IgD-negative memory B cell (primary cell): ENCODE measurements around the gene TBC1D22A. TPM values are rescaled to one million over a fixed set of nuclear protein-coding genes. Genes with fewer than 3 reads are reported as not detected.

Experiments
- H3K27ac Mint-ChIP-seq, 3 donors: one replicate each; pipeline ENCODE4 v1.8.0; 2020 to 2022; ENCODE audit warnings: mild to moderate bottlenecking in 3 of 3, mixed read lengths in 3 of 3, moderate library complexity in 1 of 3
- H3K27me3 Mint-ChIP-seq: one replicate; pipeline ENCODE4 v1.8.0; 2021; ENCODE audit warnings: mixed read lengths
- H3K36me3 Mint-ChIP-seq: one replicate; pipeline ENCODE4 v1.8.0; 2020; ENCODE audit warnings: mild to moderate bottlenecking, mixed read lengths
- H3K4me1 Mint-ChIP-seq, 3 donors: one replicate each; pipeline ENCODE4 v1.8.0; 2020 to 2022; ENCODE audit warnings: mixed read lengths in 3 of 3, mild to moderate bottlenecking in 1 of 3
- H3K4me3 Mint-ChIP-seq, 4 donors: one replicate each; pipeline ENCODE4 v1.8.0; 2020 to 2022; ENCODE audit warnings: mild to moderate bottlenecking in 4 of 4, mixed read lengths in 4 of 4, moderate library complexity in 3 of 4
- H3K9me3 Mint-ChIP-seq, 3 donors: one replicate each; pipeline ENCODE4 v1.8.0; 2020 to 2021; ENCODE audit warnings: mixed read lengths in 3 of 3, mild to moderate bottlenecking in 1 of 3
- polyA plus RNA-seq: library from polyadenylated mRNA; unstranded; fragments of 300-500 nt; fragmentation: Illumina TruSeq; gene quantifications from one replicate; pipeline ENCODE4 v1.2.3, GENCODE V29; 2021

The TBC1D22A gene
- polyA plus RNA-seq, 1 donor from 2014 or later, result 64.3 TPM

DNA sequence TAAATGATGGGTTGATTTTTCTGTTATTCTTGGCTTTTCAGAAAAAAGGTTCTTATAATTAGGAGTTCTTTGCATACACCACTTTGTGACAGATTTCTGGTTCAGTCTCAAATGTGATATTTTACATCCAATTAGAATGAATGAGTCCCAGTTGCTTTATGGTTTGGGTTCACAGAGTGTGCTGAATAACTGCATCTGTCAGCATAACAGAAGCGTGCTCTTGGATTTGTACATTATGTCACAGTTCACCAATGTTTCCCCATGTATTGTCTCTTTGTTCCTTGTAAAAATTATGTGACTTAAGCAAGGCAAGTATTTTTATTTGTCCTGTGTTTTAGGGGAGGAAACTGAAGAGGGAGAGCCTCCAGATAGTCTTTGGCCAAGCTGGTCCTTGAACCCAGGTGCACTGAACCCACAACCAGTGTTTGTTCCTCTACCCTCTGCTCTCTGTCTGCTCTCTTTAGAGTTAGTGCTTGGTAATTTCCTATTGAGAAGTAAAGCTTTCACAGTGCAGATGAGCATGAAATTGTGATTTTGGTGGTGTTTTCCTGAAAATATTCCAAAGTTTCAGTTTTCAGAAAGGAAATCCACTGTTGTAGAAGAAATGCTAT is 107.5 kb downstream of the TBC1D22A start:
- Mint-ChIP-seq H3K27ac (no peak overlapping the region), H3K9me3 (peaks cover 4 to 20% (median 6%) of the 10 kb centered on the region in 3 donors), H3K27me3 (no peaks in the 10 kb centered on the region), H3K4me3 (no peak overlapping the region), H3K4me1 (peaks cover 10 to 18% (median 12%) of the 10 kb centered on the region in 3 donors), H3K36me3 (peaks cover 20% of the 10 kb centered on the region)

GRCh38 chr22:46871826-46872225 is 109.4 kb downstream of the TBC1D22A start:
- peaks cover 20% of the 10 kb centered on the region for H3K36me3 Mint-ChIP-seq
- no peak overlapping the region for H3K4me3 Mint-ChIP-seq
- H3K4me1 Mint-ChIP-seq, result peaks cover 6 to 19% (median 17%) of the 10 kb centered on the region in 3 donors
- no peaks in the 10 kb centered on the region for H3K27me3 Mint-ChIP-seq
- peaks cover 4 to 20% (median 6%) of the 10 kb centered on the region in 3 donors for H3K9me3 Mint-ChIP-seq
- H3K27ac Mint-ChIP-seq, result no peak overlapping the region

DNA sequence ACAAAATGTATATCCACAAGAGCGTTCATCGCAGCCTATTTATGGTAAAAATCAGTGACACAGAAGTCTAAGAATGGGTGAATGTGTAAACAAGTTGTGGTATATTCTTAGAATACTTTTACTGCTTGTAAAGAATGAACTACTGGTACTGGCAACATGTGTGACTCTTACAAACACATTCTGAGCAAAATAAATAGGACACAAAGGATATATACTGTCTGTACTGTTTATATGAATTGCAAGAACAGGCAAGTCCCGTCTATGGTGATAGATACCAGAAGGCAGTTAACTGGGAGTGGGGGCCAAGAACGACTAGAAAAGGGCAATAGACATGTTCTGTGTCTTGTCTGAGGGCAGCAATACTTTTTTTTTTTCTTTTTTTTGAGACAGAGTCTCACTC is 112.6 kb downstream of the TBC1D22A start:
- peaks cover 20% of the 10 kb centered on the region for H3K36me3 Mint-ChIP-seq
- no peak overlapping the region for H3K4me3 Mint-ChIP-seq
- peaks cover 8 to 42% (median 22%) of the 10 kb centered on the region in 3 donors for H3K4me1 Mint-ChIP-seq
- peaks cover 2 to 20% (median 3%) of the 10 kb centered on the region in 3 donors for H3K9me3 Mint-ChIP-seq
- H3K27ac Mint-ChIP-seq, result peak overlapping the region in 1 of 3 donors; percentile 37
- no peaks in the 10 kb centered on the region for H3K27me3 Mint-ChIP-seq

GRCh38 chr22:46876357-46876934 is 114.0 kb downstream of the TBC1D22A start:
- Mint-ChIP-seq H3K27me3 (no peaks in the 10 kb centered on the region), H3K4me3 (no peak overlapping the region), H3K9me3 (peaks cover 0 to 10% (median 2%) of the 10 kb centered on the region in 3 donors), H3K36me3 (peaks cover 13% of the 10 kb centered on the region), H3K27ac (peak overlapping the region in 1 of 3 donors; percentile 86), H3K4me1 (peaks cover 8 to 43% (median 22%) of the 10 kb centered on the region in 3 donors)

DNA sequence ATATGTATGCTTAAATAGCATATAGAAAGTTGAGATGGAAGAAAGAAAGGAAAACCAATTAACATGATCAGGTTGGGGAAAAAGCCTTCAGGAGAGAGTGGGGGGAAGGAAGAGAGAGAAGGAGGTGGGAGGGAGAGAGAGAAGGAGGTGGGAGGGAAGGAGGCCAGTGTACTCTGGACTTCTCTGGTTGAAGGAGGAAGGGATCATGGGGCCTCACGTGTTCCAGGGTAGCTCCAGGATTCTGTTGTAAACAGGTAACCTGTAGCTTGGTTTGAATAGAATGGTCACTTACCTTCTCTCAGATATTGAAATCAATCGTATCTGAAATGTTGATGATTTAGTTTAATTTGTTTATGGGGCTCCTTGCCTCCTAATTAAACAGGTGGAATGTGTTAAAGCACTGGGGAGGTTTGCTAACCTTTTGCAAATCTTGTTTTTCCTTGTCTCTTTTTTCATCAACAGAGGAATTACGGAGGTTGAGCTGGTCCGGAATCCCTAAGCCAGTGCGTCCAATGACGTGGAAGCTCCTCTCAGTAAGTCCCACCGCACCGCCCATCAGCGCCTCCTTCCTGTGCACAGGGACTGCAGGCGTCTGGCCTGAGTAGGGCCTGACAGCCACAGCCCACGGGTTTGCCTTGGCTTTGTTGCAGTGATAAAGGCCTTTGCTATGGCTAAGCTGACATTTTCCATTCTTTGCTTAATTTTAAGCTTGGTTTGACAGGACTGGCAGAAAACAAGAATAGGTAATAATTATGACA is 115.9 kb downstream of the TBC1D22A start:
- no peak overlapping the region for H3K4me3 Mint-ChIP-seq
- H3K27me3 Mint-ChIP-seq, result no peaks in the 10 kb centered on the region
- H3K9me3 Mint-ChIP-seq, result peaks cover 0 to 2% (median 0%) of the 10 kb centered on the region in 3 donors
- H3K27ac Mint-ChIP-seq, result peak overlapping the region in 1 of 3 donors; percentile 71
- peaks cover 8 to 41% (median 24%) of the 10 kb centered on the region in 3 donors for H3K4me1 Mint-ChIP-seq
- H3K36me3 Mint-ChIP-seq, result peaks cover 10% of the 10 kb centered on the region

DNA sequence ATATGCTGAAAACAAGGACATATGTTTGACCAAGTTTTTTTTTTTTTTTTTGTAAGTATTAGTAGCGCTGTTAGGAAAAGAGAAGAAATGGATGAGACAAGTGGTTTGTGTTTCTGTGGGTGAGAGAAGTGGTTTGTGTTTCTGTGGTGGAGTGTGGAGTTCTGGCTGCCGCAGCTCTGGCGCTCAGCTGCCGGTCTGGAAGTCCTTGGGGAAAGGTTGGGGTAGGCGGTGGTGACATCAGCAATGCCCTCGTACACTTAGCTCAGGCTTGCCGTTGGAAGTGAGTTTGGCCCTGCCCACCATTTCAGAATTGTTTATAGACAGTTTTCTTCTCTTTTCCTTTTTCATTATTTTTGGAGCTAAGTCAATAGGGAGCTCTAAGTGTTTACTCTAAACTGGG is 116.6 kb downstream of the TBC1D22A start:
- Mint-ChIP-seq H3K27me3 (no peaks in the 10 kb centered on the region), H3K27ac (no peak overlapping the region), H3K9me3 (peaks cover 0 to under 1% (median 0%) of the 10 kb centered on the region in 3 donors), H3K4me1 (peaks cover 6 to 42% (median 20%) of the 10 kb centered on the region in 3 donors), H3K4me3 (no peak overlapping the region), H3K36me3 (peaks cover 10% of the 10 kb centered on the region)

GRCh38 chr22:46881373-46882118 is 119.1 kb downstream of the TBC1D22A start:
- Mint-ChIP-seq H3K27me3 (no peaks in the 10 kb centered on the region), H3K36me3 (peaks cover 12% of the 10 kb centered on the region), H3K4me3 (no peak overlapping the region), H3K27ac (peak overlapping the region in 1 of 3 donors; percentile 1), H3K4me1 (peaks cover 2 to 32% (median 17%) of the 10 kb centered on the region in 3 donors), H3K9me3 (no peaks in the 10 kb centered on the region)

DNA sequence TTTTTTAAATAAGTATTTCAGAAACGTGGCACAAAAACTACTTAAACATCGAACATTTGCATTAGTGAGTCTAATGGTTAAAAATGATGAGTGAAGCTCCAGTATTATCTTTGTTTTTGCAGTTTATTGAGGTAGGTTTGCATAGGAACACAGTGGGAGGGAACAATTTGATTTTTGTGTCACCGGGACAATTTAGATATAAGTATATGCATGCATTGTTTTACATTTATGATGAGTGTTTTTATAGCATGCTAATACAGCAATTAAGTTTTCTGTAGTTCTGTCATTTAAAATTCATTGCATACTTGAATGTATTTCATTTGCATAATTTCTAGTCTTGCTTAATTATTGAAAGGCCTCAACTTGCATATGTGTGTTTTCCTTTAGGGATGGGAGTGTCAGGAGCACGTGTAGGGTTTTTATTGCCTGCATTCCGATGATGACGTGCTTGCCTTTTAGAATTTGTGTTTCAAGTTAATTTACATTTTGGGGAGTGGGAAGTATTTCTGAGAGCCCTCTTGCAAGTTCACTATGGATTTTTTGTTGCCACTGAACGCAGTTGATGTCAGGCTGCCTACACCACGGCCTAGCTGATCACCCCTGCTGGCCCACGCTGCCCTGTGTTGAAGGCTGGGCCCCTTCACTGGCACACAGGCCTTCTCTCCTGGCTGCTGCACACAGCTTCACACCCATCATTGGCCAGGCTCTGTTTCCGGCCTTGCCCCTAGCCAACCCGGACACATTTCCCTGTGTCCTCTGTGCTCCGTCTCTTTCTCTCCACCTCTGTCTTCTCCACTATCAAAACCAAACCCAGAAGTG is 120.9 kb downstream of the TBC1D22A start:
- H3K27me3 Mint-ChIP-seq, result no peaks in the 10 kb centered on the region
- peak overlapping the region in 1 of 3 donors; percentile 53 for H3K27ac Mint-ChIP-seq
- peaks cover 0 to 22% (median 10%) of the 10 kb centered on the region in 3 donors for H3K4me1 Mint-ChIP-seq
- peaks cover 8% of the 10 kb centered on the region for H3K36me3 Mint-ChIP-seq
- no peaks in the 10 kb centered on the region for H3K9me3 Mint-ChIP-seq
- H3K4me3 Mint-ChIP-seq, result no peak overlapping the region

- no peaks in the 10 kb centered on the region for H3K27me3 Mint-ChIP-seq
- H3K4me3 Mint-ChIP-seq, result no peak overlapping the region
- H3K36me3 Mint-ChIP-seq, result peaks cover 8% of the 10 kb centered on the region
- H3K4me1 Mint-ChIP-seq, result peaks cover 0 to 16% (median 10%) of the 10 kb centered on the region in 3 donors
- no peaks in the 10 kb centered on the region for H3K9me3 Mint-ChIP-seq
- peak overlapping the region in 1 of 3 donors; percentile 67 for H3K27ac Mint-ChIP-seq
Observed at GRCh38 chr22:46884365-46884764, 121.9 kb downstream of the TBC1D22A start.

- peaks cover 2 to 5% (median 5%) of the 10 kb centered on the region in 3 donors for H3K4me1 Mint-ChIP-seq
- no peak overlapping the region for H3K4me3 Mint-ChIP-seq
- H3K9me3 Mint-ChIP-seq, result no peaks in the 10 kb centered on the region
- H3K27ac Mint-ChIP-seq, result peak overlapping the region in 2 of 3 donors; percentile 42 to 72
- H3K27me3 Mint-ChIP-seq, result no peaks in the 10 kb centered on the region
- peaks cover 6% of the 10 kb centered on the region for H3K36me3 Mint-ChIP-seq
Observed at GRCh38 chr22:46887978-46888377, 125.5 kb downstream of the TBC1D22A start.

GRCh38 chr22:46890819-46891218 is 128.4 kb downstream of the TBC1D22A start:
- H3K36me3 Mint-ChIP-seq, result peaks cover 3% of the 10 kb centered on the region

DNA sequence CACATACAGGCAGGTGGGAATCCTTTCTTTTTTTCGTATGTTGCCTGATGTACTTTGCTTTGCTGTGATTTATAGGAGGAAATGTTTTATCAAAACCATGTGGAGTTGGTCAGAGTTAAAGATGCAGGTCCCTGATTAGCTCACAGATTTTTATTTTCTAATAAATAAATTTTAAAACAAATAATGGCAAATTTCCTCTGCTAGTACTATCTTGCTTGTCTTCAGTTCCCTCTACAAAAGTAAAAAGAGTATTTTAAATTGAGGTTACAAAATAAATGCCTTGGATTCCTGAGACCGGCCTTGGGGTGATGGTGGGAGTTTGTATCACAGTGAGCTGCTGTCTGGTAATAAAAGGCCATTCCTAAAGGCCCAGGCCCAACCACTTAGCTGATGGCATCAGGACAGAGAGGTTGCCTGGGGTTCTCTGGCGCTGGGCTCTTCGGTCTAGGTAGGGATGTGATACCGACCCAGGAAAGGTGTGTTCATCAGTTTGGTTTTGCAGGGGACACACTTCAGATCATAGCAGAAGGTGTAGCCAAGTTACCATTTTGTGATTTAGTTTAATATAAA is 129.0 kb downstream of the TBC1D22A start:
- Mint-ChIP-seq H3K9me3 (no peaks in the 10 kb centered on the region), H3K4me1 (peaks cover 4 to 10% (median 10%) of the 10 kb centered on the region in 3 donors), H3K4me3 (no peak overlapping the region), H3K36me3 (peaks cover 3% of the 10 kb centered on the region), H3K27me3 (no peaks in the 10 kb centered on the region), H3K27ac (no peak overlapping the region)

More at GRCh38 chr22:46890819-46891218, 128.4 kb downstream of the TBC1D22A start:
- no peaks in the 10 kb centered on the region for H3K27me3 Mint-ChIP-seq
- no peaks in the 10 kb centered on the region for H3K9me3 Mint-ChIP-seq
- peaks cover 2 to 5% (median 4%) of the 10 kb centered on the region in 3 donors for H3K4me1 Mint-ChIP-seq
- no peak overlapping the region for H3K4me3 Mint-ChIP-seq
- H3K27ac Mint-ChIP-seq, result no peak overlapping the region

- Mint-ChIP-seq H3K4me3 (no peak overlapping the region), H3K9me3 (no peaks in the 10 kb centered on the region), H3K27me3 (no peaks in the 10 kb centered on the region), H3K4me1 (peaks cover 9 to 16% (median 16%) of the 10 kb centered on the region in 3 donors), H3K36me3 (peaks cover 3% of the 10 kb centered on the region), H3K27ac (no peak overlapping the region)
Observed at GRCh38 chr22:46892866-46893265, 130.4 kb downstream of the TBC1D22A start.
